ENCODE measurements around the gene ATP11A. TPM values are rescaled to one million over a fixed set of nuclear protein-coding genes. Genes with fewer than 3 reads are reported as not detected.

ATP11A gene
- total RNA-seq, 1 experiment from 2014 or later, result 80.4 TPM

DNA sequence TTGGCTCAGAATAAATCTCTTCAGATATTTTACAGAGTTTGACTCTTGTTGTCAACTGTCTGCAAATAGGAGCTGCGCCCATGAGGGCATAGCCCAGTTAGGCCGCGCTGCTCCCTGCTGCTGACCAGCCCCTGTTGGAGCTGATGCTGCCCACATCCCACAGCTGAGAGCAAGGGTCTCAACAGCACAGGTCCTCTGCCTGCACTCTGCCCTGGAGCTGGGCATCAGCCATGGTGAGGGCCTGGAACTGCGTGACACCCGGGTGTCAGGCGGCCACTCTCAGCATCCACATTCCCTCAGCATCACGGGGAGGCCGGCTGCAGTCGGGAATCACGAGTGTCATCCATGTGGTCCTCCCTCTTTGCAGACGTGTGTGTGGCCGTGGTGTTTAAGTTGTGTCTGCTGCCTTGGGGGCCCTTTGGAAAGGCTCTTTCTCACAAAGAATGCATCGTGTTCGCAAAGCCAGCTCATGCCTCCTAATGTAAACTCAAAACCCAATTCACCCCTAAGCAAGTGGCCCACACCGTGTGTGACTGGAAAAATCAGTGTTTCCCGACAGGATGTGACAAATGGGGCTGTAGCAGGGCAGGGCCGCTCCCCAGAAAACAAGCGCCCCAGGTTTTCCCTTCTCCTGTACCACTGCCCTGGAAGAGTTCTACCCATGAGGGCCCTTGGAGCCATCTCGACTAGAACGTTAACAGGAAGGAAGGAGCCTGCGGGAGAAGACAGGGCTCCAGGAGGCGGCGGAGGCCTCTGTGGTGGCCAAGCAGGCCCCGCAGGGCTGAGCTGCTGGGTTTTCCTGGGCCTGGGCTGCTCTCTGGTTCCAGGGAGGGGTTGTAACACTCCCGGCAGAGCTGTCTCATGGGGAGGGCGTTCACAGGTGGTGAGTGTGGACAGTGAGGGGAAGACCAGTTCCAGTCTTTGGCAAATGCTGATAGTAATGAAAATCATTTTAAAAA is 20.3 kb downstream of the ATP11A start:
- peaks cover 38 to 46% of the 10 kb centered on the region in 2 experiments for H3K4me1 ChIP-seq (ENCODE audit: control insufficient read depth in 1 of 2, insufficient read depth in 2 of 2, low read length in 2 of 2)

More for the DNA sequence above, 20.3 kb downstream of the ATP11A start:
- Histone ChIP-seq H3K9ac (ENCODE audit: low read length) (no peak overlapping the region), H2AFZ (ENCODE audit: low read depth, low read length, poor library complexity, severe bottlenecking) (no peak overlapping the region), H3K4me2 (ENCODE audit: low read length) (0 out of 2 replicates have a peak overlapping the region, but pooled peaks have one; percentile 8), H4K20me1 (ENCODE audit: insufficient read depth) (no peaks in the 10 kb centered on the region), H3K9me2 (ENCODE audit: insufficient read depth) (no peaks in the 10 kb centered on the region), H3K9me3 (ENCODE audit: control insufficient read depth in 1 of 2, insufficient read depth in 1 of 2, low read depth in 1 of 2, low read length in 2 of 2) (no peaks in the 10 kb centered on the region), H3K27ac (ENCODE audit: low read depth, low read length) (peak overlapping the region; percentile 6; the same call in 1 of the 2 replicates), H3K4me3 (replicated peaks in 1 of 2; ENCODE audit: low read depth in 1 of 2, low read length in 2 of 2) (no peak overlapping the region), H3K27me3 (ENCODE audit: insufficient read depth, low read length) (no peaks in the 10 kb centered on the region), H3K79me2 (ENCODE audit: insufficient read depth, low read length) (peaks cover 75% of the 10 kb centered on the region), H3K36me3 (ENCODE audit: control insufficient read depth in 1 of 2, insufficient read depth in 2 of 2, low read length in 2 of 2) (no peaks in the 10 kb centered on the region; a peak in 1 of 4 replicates)
- DNase-seq (ENCODE audit: low read depth, low spot score), result no peak
- CTCF ChIA-PET, result no interaction called here
- intact Hi-C loops (cut with micrococcal nuclease), result loop anchor here (2.0 kb wide), 1 partner anchor 19 kb away; the partner anchor contains the start of gene ATP11A
- no peak for ATAC-seq
- POLR2A ChIA-PET, result no interaction called here
- no peak for TF ChIP-seq ELF1 (IDR thresholded peaks at IDR 0.05; ENCODE audit: borderline replicate concordance, low read depth)
- TF ChIP-seq, protein P1, sequence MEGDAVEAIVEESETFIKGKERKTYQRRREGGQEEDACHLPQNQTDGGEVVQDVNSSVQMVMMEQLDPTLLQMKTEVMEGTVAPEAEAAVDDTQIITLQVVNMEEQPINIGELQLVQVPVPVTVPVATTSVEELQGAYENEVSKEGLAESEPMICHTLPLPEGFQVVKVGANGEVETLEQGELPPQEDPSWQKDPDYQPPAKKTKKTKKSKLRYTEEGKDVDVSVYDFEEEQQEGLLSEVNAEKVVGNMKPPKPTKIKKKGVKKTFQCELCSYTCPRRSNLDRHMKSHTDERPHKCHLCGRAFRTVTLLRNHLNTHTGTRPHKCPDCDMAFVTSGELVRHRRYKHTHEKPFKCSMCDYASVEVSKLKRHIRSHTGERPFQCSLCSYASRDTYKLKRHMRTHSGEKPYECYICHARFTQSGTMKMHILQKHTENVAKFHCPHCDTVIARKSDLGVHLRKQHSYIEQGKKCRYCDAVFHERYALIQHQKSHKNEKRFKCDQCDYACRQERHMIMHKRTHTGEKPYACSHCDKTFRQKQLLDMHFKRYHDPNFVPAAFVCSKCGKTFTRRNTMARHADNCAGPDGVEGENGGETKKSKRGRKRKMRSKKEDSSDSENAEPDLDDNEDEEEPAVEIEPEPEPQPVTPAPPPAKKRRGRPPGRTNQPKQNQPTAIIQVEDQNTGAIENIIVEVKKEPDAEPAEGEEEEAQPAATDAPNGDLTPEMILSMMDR (IDR thresholded peaks at IDR 0.05 in 2 of 3, conservative IDR thresholded peaks at IDR 0.05 in 1 of 3; ENCODE audit: borderline replicate concordance in 1 of 3, insufficient read depth in 1 of 3, low read depth in 2 of 3, low read length in 2 of 3), result no peak
- TF ChIP-seq ZFX (IDR thresholded peaks at IDR 0.05), result no peak
- no peak for TF ChIP-seq FOSL1 (IDR thresholded peaks at IDR 0.05; ENCODE audit: low read depth)
- no peak for TF ChIP-seq TCF7L2 (IDR thresholded peaks at IDR 0.05; ENCODE audit: borderline replicate concordance, extremely low read depth, insufficient read depth, insufficient read length)
- no peak for TF ChIP-seq POLR2AphosphoS5 (IDR thresholded peaks at IDR 0.05; ENCODE audit: low read depth, low read length)
- TF ChIP-seq RAD21 (IDR thresholded peaks at IDR 0.05; ENCODE audit: low read depth), result no peak
- TF ChIP-seq POLR2A (IDR thresholded peaks at IDR 0.05; ENCODE audit: borderline replicate concordance, extremely low read depth, insufficient read depth, insufficient read length), result no peak
- TF ChIP-seq SRF (IDR thresholded peaks at IDR 0.05; ENCODE audit: low read depth), result no peak
- RAD21 ChIA-PET (ENCODE audit: low non-redundant PET in 1 of 2, low total read pairs in 2 of 2, uncharacterized antibody in 2 of 2, unreplicated experiment in 2 of 2), result no interaction called here
- no TSS peak for BruUV-seq (replicated peaks)

Data from HCT116 (cell line).